K562 (cell line): ENCODE results near the gene AMMECR1. TPM values are rescaled to one million over a fixed set of nuclear protein-coding genes. Genes with fewer than 3 reads are reported as not detected.

ENCODE experiments used
- ATAC-seq: fragments of 200-7000 bp; cut with Tn5 transposase; 3 replicates; pipeline ENCODE4 v1.9.1; 2020; ENCODE audit warnings: moderate library complexity
- BruUV-seq: library from RNA; stranded (reverse); fragments of 400-500 nt; replicated peaks from 2 replicates; lab custom pipeline; 2021; lab: Mats Ljungman, UMichigan
- CTCF ChIA-PET: fragments of 300-600 bp; formaldehyde crosslinking; extraction: SDS; loops from one replicate; lab custom pipeline; 2021; ENCODE audit warnings: low intra/inter-chr PET ratio; lab: Yijun Ruan, JAX
- POLR2A ChIA-PET: fragments of 300-600, 350-650 bp; sonication (Branson Sonifier 250); formaldehyde crosslinking; extraction: SDS; loops from one replicate; lab custom pipeline; 2021; ENCODE audit warnings: antibody characterized with exemption, inconsistent platforms; lab: Yijun Ruan, JAX
- DNase-seq, 4 experiments: peaks; one replicate each; pipeline versions ENCODE4 v3.0.0 to v3.0.0-alpha.2; 2011 to 2018; ENCODE audit warnings: low spot score in 3 of 4, mixed read lengths in 3 of 4; ENCODE audit errors: extremely low read depth in 1 of 4
- FAIRE-seq: peaks from 2 replicates; lab custom pipeline; 2011; peaks lifted over from hg19 to GRCh38; lab: Jason Lieb, UNC
- H2AFZ ChIP-seq: 2 replicates; pipeline ENCODE4 v1.6.0; 2011; ENCODE audit warnings: low read depth, low read length, control low read depth, inconsistent platforms
- H3K27ac ChIP-seq: fragments of 200-600 bp; 3 replicates; pipeline ENCODE4 v1.8.0; 2011; ENCODE audit warnings: low read depth, mild to moderate bottlenecking, control low read depth, inconsistent platforms, low read length, moderate library complexity, mixed read lengths; ENCODE audit errors: extremely low read depth
- H3K27me3 ChIP-seq, 2 experiments: fragments of 300-600 bp in 1 of 2; 2 replicates in 1 of 2; 3 replicates in 1 of 2; pipeline versions ENCODE4 v1.6.0 to v1.8.0; 2011; ENCODE audit warnings: inconsistent platforms in 2 of 2, low read length in 2 of 2, mild to moderate bottlenecking in 1 of 2, mixed read lengths in 1 of 2, moderate library complexity in 1 of 2; ENCODE audit not compliant: control insufficient read depth in 2 of 2, insufficient read depth in 2 of 2
- H3K36me3 ChIP-seq: fragments of 300-600 bp; 3 replicates; pipeline ENCODE4 v1.8.0; 2011; ENCODE audit warnings: mild to moderate bottlenecking, low read length, inconsistent platforms; ENCODE audit not compliant: control insufficient read depth, insufficient read depth
- H3K4me1 ChIP-seq, 2 experiments: fragments of 200-600 bp in 1 of 2; replicated peaks in 1 of 2; 2 replicates in 1 of 2; 3 replicates in 1 of 2; pipeline versions ENCODE4 v1.5.1 to v1.8.0; 2011; ENCODE audit warnings: inconsistent platforms in 2 of 2, low read length in 2 of 2, mild to moderate bottlenecking in 1 of 2, mixed read lengths in 1 of 2, moderate library complexity in 1 of 2; ENCODE audit not compliant: control insufficient read depth in 2 of 2, insufficient read depth in 2 of 2
- H3K4me2 ChIP-seq: 2 replicates; pipeline ENCODE4 v1.6.1; 2011; ENCODE audit warnings: low read length, control low read depth, inconsistent platforms, mixed read lengths; ENCODE audit not compliant: insufficient read depth
- H3K4me3 ChIP-seq: fragments of 200-600 bp; sonication (generic), shearing (Covaris generic); 2 replicates; pipeline ENCODE4 v1.5.1; 2016; ENCODE audit warnings: control low read depth, inconsistent platforms
- H3K79me2 ChIP-seq: fragments of 200-600 bp; 3 replicates; pipeline ENCODE4 v1.8.0; 2011; ENCODE audit warnings: low read length, inconsistent platforms; ENCODE audit not compliant: control insufficient read depth, insufficient read depth
- H3K9ac ChIP-seq, 2 experiments: 2 replicates each; pipeline versions ENCODE4 v1.6.0 to v1.6.1; 2011; ENCODE audit warnings: low read depth in 2 of 2, low read length in 2 of 2, control low read depth in 1 of 2, inconsistent platforms in 1 of 2, mild to moderate bottlenecking in 1 of 2, mixed read lengths in 1 of 2; ENCODE audit not compliant: insufficient read depth in 1 of 2
- H3K9me1 ChIP-seq: one replicate; pipeline ENCODE4 v1.6.0; 2011; ENCODE audit warnings: inconsistent platforms, mild to moderate bottlenecking, low read length, moderate library complexity; ENCODE audit not compliant: control insufficient read depth, insufficient read depth
- H3K9me3 ChIP-seq: replicated peaks from 2 replicates; pipeline ENCODE4 v1.5.1; 2011; ENCODE audit warnings: low read depth, low read length, inconsistent platforms; ENCODE audit not compliant: control insufficient read depth, insufficient read depth
- H4K20me1 ChIP-seq: replicated peaks from 2 replicates; pipeline ENCODE4 v1.6.1; 2011; ENCODE audit warnings: low read length, inconsistent platforms, mixed read lengths; ENCODE audit not compliant: control insufficient read depth, insufficient read depth
- CTCF ChIP-seq, 3 experiments: IDR thresholded peaks in 2 of 3; conservative IDR thresholded peaks in 1 of 3; 2 replicates each; pipeline ENCODE4 v1.5.1; 2011 to 2012; ENCODE audit warnings: low read length in 3 of 3, mild to moderate bottlenecking in 3 of 3, control low read depth in 2 of 3, improper control_type of control experiment in 1 of 3, inconsistent platforms in 1 of 3, low read depth in 1 of 3, mixed read lengths in 1 of 3, moderate library complexity in 1 of 3; ENCODE audit not compliant: insufficient read depth in 2 of 3
- MAFK ChIP-seq: IDR thresholded peaks from 2 replicates; pipeline ENCODE4 v1.6.1; 2011; ENCODE audit warnings: low read length, improper control_type of control experiment
- NCOA1 ChIP-seq: fragments of 450-650 bp; IDR thresholded peaks from 2 replicates; pipeline ENCODE4 v1.6.1; 2016; ENCODE audit warnings: low read depth
- RAD21 ChIP-seq, 2 experiments: fragments of 250-450 bp in 1 of 2; fragments of 450-650 bp in 1 of 2; sonication (Bioruptor Pico) in 1 of 2; formaldehyde crosslinking in 1 of 2; IDR thresholded peaks in 1 of 2; conservative IDR thresholded peaks in 1 of 2; 2 replicates each; pipeline versions ENCODE4 v1.4.0 to v1.8.0; 2020 to 2022; ENCODE audit warnings: mild to moderate bottlenecking in 2 of 2, moderate library complexity in 1 of 2
- SMAD1 ChIP-seq: fragments of 150-350 bp; IDR thresholded peaks from 2 replicates; pipeline ENCODE4 v1.6.1; 2014; ENCODE audit warnings: low read length, low read depth; ENCODE audit not compliant: partially characterized antibody
- ZNF778 ChIP-seq: fragments of 450-650 bp; formaldehyde crosslinking; IDR thresholded peaks from 2 replicates; pipeline ENCODE4 v1.4.0; 2020; ENCODE audit warnings: mild to moderate bottlenecking, moderate library complexity
- WGBS: fragments of 100-300 bp; shearing (Covaris generic); methylation state at CpG from one replicate; pipeline ENCODE4 v1.1.6; 2016; ENCODE audit warnings: low coverage, mixed read lengths; ENCODE audit not compliant: insufficient coverage; ENCODE audit errors: missing lambda C conversion rate; 5-methylcytosine and 5-hydroxymethylcytosine counted together
- in situ Hi-C: fragments of 300-500 bp; cut with MboI; formaldehyde crosslinking; loops from 4 replicates; pipeline ENCODE4 v1.15.0; 2018; ENCODE audit warnings: inconsistent platforms, mixed read lengths
- intact Hi-C: fragments of 100-400 bp; cut with micrococcal nuclease; formaldehyde crosslinking; loops from 2 replicates; pipeline ENCODE4 v1.14.2; 2022
- polyA plus RNA-seq, 8 experiments: library from polyadenylated mRNA; depleted of rRNA in 4 of 8; stranded (reverse) in 5 of 8; unstranded in 3 of 8; fragments of >200 nt; fragmentation: Nextera tagmentation in 2 of 8; fragmentation: Illumina TruSeq in 1 of 8; extraction: Ambion mirVana in 2 of 8; extraction: Trizol in 1 of 8; gene quantifications; 2 replicates each; pipeline versions ENCODE4 v1.2.1 to v1.2.3, GENCODE V29; 2011 to 2014; ENCODE audit warnings: inconsistent platforms in 1 of 8, missing spikeins in 1 of 8
- total RNA-seq, 7 experiments: library from RNA; depleted of rRNA in 6 of 7; stranded (reverse); fragments of >200 nt in 6 of 7; fragmentation: Illumina TruSeq in 2 of 7; extraction: Trizol in 2 of 7; gene quantifications; 2 replicates each; pipeline versions ENCODE4 v1.2.1 to v1.2.3, GENCODE V29; 2011 to 2021; ENCODE audit warnings: low replicate concordance in 1 of 7
- TF ChIP-seq, protein P1 (sequence below): sonication (generic); formaldehyde crosslinking; IDR thresholded peaks from 2 replicates; pipeline ENCODE4 v1.8.1; 2023; ENCODE audit warnings: mild to moderate bottlenecking, missing genetic modification reagents
- TF ChIP-seq, protein P2 (sequence below), 2 experiments: fragments of 450-650 bp; formaldehyde crosslinking in 1 of 2; IDR thresholded peaks; 2 replicates each; pipeline versions ENCODE4 v1.4.0 to v1.6.1; 2014 to 2020; ENCODE audit warnings: mild to moderate bottlenecking in 2 of 2, borderline replicate concordance in 1 of 2, low read depth in 1 of 2

The AMMECR1 gene
- total and polyA plus RNA-seq, 9 of the 15 experiments (the other 6 are each of a cell fraction or from before 2014, with no cell fraction given): 13.9 to 36.7 (median 23.6) TPM

- Histone ChIP-seq H3K9me1 (peaks cover 3% of the 10 kb centered on the region), H3K4me3 (no peak overlapping the region), H3K9ac (no peak overlapping the region), H4K20me1 (no peaks in the 10 kb centered on the region), H3K9me3 (no peaks in the 10 kb centered on the region), H2AFZ (no peak overlapping the region), H3K27me3 (no peaks in the 10 kb centered on the region), H3K27ac (no peak overlapping the region), H3K4me2 (no peak overlapping the region), H3K79me2 (no peaks in the 10 kb centered on the region), H3K4me1 (peaks cover 6 to 7% of the 10 kb centered on the region in 2 experiments; a peak in 4 of 5 replicates), H3K36me3 (peaks cover 40% of the 10 kb centered on the region)
- in situ Hi-C loops: loop anchor here (5.0 to 10.0 kb wide), 2 partner anchors 241 to 419 kb away; no protein-coding TSS in a partner anchor
- FAIRE-seq: peak; percentile 48
- intact Hi-C loops: loop anchor here (1.0 to 10.0 kb wide), 4 partner anchors 99 to 431 kb away; no protein-coding TSS in a partner anchor
- POLR2A ChIA-PET: interaction anchor here (1.0 kb wide), 1 partner anchor 17 kb away, joined by 3 read pairs; no protein-coding TSS in a partner anchor
- peak; percentile 82 for ATAC-seq
- 21% methylated on average over 4 of the region's 4 CpGs for WGBS
- no TSS peak for BruUV-seq
- CTCF ChIA-PET: interaction anchor here (0.7 to 2.2 kb wide), 4 partner anchors 15 to 433 kb away, joined by 3 to 10 read pairs (median 7); no protein-coding TSS in a partner anchor
- peak; percentile 19 to 32 (median 28) for DNase-seq
- TF ChIP-seq, protein P1, sequence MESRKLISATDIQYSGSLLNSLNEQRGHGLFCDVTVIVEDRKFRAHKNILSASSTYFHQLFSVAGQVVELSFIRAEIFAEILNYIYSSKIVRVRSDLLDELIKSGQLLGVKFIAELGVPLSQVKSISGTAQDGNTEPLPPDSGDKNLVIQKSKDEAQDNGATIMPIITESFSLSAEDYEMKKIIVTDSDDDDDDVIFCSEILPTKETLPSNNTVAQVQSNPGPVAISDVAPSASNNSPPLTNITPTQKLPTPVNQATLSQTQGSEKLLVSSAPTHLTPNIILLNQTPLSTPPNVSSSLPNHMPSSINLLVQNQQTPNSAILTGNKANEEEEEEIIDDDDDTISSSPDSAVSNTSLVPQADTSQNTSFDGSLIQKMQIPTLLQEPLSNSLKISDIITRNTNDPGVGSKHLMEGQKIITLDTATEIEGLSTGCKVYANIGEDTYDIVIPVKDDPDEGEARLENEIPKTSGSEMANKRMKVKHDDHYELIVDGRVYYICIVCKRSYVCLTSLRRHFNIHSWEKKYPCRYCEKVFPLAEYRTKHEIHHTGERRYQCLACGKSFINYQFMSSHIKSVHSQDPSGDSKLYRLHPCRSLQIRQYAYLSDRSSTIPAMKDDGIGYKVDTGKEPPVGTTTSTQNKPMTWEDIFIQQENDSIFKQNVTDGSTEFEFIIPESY: no peak
- TF ChIP-seq ZNF778 (CRISPR knock-in tag) (no peak), CTCF (IDR thresholded peaks at IDR 0.05 in 2 of 3, conservative IDR thresholded peaks at IDR 0.05 in 1 of 3; ENCODE audit: insufficient read depth in 2 of 3, low read depth in 1 of 3, low read length in 3 of 3) (peak; percentile 62 to 65 (median 63); a peak in 4 of 6 replicates), NCOA1 (no peak), SMAD1 (no peak), MAFK (peak; percentile 5; the same call in 1 of the 2 replicates), RAD21 (CRISPR knock-in tag; conservative IDR thresholded peaks at IDR 0.05 in 1 of 2, IDR thresholded peaks at IDR 0.05 in 1 of 2) (peak in 1 of 2 experiments; percentile 28; a peak in 1 of 4 replicates)
- TF ChIP-seq, protein P2, sequence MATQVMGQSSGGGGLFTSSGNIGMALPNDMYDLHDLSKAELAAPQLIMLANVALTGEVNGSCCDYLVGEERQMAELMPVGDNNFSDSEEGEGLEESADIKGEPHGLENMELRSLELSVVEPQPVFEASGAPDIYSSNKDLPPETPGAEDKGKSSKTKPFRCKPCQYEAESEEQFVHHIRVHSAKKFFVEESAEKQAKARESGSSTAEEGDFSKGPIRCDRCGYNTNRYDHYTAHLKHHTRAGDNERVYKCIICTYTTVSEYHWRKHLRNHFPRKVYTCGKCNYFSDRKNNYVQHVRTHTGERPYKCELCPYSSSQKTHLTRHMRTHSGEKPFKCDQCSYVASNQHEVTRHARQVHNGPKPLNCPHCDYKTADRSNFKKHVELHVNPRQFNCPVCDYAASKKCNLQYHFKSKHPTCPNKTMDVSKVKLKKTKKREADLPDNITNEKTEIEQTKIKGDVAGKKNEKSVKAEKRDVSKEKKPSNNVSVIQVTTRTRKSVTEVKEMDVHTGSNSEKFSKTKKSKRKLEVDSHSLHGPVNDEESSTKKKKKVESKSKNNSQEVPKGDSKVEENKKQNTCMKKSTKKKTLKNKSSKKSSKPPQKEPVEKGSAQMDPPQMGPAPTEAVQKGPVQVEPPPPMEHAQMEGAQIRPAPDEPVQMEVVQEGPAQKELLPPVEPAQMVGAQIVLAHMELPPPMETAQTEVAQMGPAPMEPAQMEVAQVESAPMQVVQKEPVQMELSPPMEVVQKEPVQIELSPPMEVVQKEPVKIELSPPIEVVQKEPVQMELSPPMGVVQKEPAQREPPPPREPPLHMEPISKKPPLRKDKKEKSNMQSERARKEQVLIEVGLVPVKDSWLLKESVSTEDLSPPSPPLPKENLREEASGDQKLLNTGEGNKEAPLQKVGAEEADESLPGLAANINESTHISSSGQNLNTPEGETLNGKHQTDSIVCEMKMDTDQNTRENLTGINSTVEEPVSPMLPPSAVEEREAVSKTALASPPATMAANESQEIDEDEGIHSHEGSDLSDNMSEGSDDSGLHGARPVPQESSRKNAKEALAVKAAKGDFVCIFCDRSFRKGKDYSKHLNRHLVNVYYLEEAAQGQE (IDR thresholded peaks at IDR 0.05; ENCODE audit: borderline replicate concordance): peak; percentile 9; the same call in 1 of the 2 replicates
- TF ChIP-seq, protein P2 (CRISPR knock-in tag; IDR thresholded peaks at IDR 0.05; ENCODE audit: low read depth): no peak
Observed at GRCh38 chrX:110145854-110146253, 172.0 kb downstream of the AMMECR1 start.
